K562 (cell line): ENCODE measurements around the gene UCHL1. TPM values are rescaled to one million over a fixed set of nuclear protein-coding genes. Genes with fewer than 3 reads are reported as not detected.
A peak's percentile ranks its signal among the peaks of the same experiment; 100 is the strongest.

Experiments used
- BRF2 ChIP-seq: IDR thresholded peaks from 3 replicates; pipeline ENCODE4 v1.6.1; 2011; ENCODE audit warnings: borderline replicate concordance, mild to moderate bottlenecking; ENCODE audit not compliant: insufficient read length, insufficient read depth
- CBX1 ChIP-seq: sonication (generic); IDR thresholded peaks from 2 replicates; pipeline ENCODE4 v1.6.1; 2016; ENCODE audit warnings: antibody characterized with exemption, low read depth, mild to moderate bottlenecking
- DIDO1 ChIP-seq: fragments of 450-650 bp; IDR thresholded peaks from 2 replicates; pipeline ENCODE4 v1.6.1; 2016; ENCODE audit warnings: low read depth, missing biosample characterization, missing genetic modification characterization
- E2F8 ChIP-seq: fragments of 450-650 bp; IDR thresholded peaks from 2 replicates; pipeline ENCODE4 v1.7.1; 2018; ENCODE audit warnings: mild to moderate bottlenecking, low read depth; ENCODE audit not compliant: partially characterized antibody
- JUND ChIP-seq, 2 experiments: IDR thresholded peaks; 2 replicates in 1 of 2; 3 replicates in 1 of 2; pipeline ENCODE4 v1.6.1; 2011; ENCODE audit warnings: borderline replicate concordance in 2 of 2, low read depth in 2 of 2, low read length in 2 of 2, improper control_type of control experiment in 1 of 2, missing biosample characterization in 1 of 2, missing genetic modification characterization in 1 of 2, missing genetic modification reagents in 1 of 2
- KDM5B ChIP-seq: fragments of 200-600 bp; sonication (generic); IDR thresholded peaks from 2 replicates; pipeline ENCODE4 v1.6.1; 2012; ENCODE audit warnings: low read depth, mild to moderate bottlenecking, moderate library complexity, low read length, control low read depth, inconsistent platforms; ENCODE audit not compliant: insufficient replicate concordance
- KLF6 ChIP-seq: fragments of 250-450 bp; sonication (Bioruptor Pico); IDR thresholded peaks from 2 replicates; pipeline ENCODE4 v1.4.0; 2020; ENCODE audit warnings: mild to moderate bottlenecking, moderate library complexity, borderline replicate concordance
- MXI1 ChIP-seq: IDR thresholded peaks from 2 replicates; pipeline ENCODE4 v1.6.1; 2011; ENCODE audit warnings: low read depth, mild to moderate bottlenecking, improper control_type of control experiment, low read length
- ZBTB11 ChIP-seq, 3 experiments: fragments of 200-800 bp in 1 of 3; fragments of 250-450 bp in 1 of 3; fragments of 450-650 bp in 1 of 3; sonication (Bioruptor Pico) in 1 of 3; sonication (Bioruptor generic) in 1 of 3; formaldehyde crosslinking in 1 of 3; IDR thresholded peaks; 2 replicates each; pipeline versions ENCODE4 v1.6.1 to v1.8.0; 2016 to 2022; ENCODE audit warnings: mild to moderate bottlenecking in 2 of 3, missing genetic modification characterization in 2 of 3, missing compliant biosample characterization in 1 of 3, moderate library complexity in 1 of 3
- ZNF134 ChIP-seq: fragments of 250-450 bp; sonication (Bioruptor Pico); conservative IDR thresholded peaks from 2 replicates; pipeline ENCODE4 v1.4.0; 2020
- ZNF589 ChIP-seq: fragments of 200-800 bp; sonication (Bioruptor generic); IDR thresholded peaks from 2 replicates; pipeline ENCODE4 v1.6.1; 2016; ENCODE audit warnings: low read depth, missing genetic modification characterization, missing compliant biosample characterization
- polyA plus RNA-seq, 8 experiments: library from polyadenylated mRNA; depleted of rRNA in 4 of 8; stranded (reverse) in 5 of 8; unstranded in 3 of 8; fragments of >200 nt; fragmentation: Nextera tagmentation in 2 of 8; fragmentation: Illumina TruSeq in 1 of 8; extraction: Ambion mirVana in 2 of 8; extraction: Trizol in 1 of 8; gene quantifications; 2 replicates each; pipeline versions ENCODE4 v1.2.1 to v1.2.3, GENCODE V29; 2011 to 2014; ENCODE audit warnings: inconsistent platforms in 1 of 8, missing spikeins in 1 of 8
- total RNA-seq, 7 experiments: library from RNA; depleted of rRNA in 6 of 7; stranded (reverse); fragments of >200 nt in 6 of 7; fragmentation: Illumina TruSeq in 2 of 7; extraction: Trizol in 2 of 7; gene quantifications; 2 replicates each; pipeline versions ENCODE4 v1.2.1 to v1.2.3, GENCODE V29; 2011 to 2021; ENCODE audit warnings: low replicate concordance in 1 of 7

Gene UCHL1
- total and polyA plus RNA-seq, 9 of the 15 experiments (the other 6 are each of a cell fraction or from before 2014, with no cell fraction given), result 0.42 TPM; not detected in 8

GRCh38 chr4:41216294-41217019 is 40.3 kb upstream of the UCHL1 start (continued):
- TF ChIP-seq JUND (IDR thresholded peaks at IDR 0.05; ENCODE audit: borderline replicate concordance, low read depth, low read length) (0 out of 2 replicates have a peak, but pooled peaks have one; percentile 7), JUND (tag; IDR thresholded peaks at IDR 0.05; ENCODE audit: borderline replicate concordance, low read depth, low read length) (no peak), ZBTB11 (CRISPR knock-in tag; IDR thresholded peaks at IDR 0.05) (peak; percentile 55 to 95 (median 83)), KDM5B (no peak), MXI1 (no peak), KLF6 (CRISPR knock-in tag) (no peak), ZNF589 (CRISPR knock-in tag) (no peak), BRF2 (no peak), E2F8 (no peak), ZNF134 (CRISPR knock-in tag) (no peak), DIDO1 (no peak), CBX1 (0 out of 2 replicates have a peak, but pooled peaks have one; percentile 27)
